Fibroblast of lung (primary cell): ENCODE measurements around the gene ZNF143.

Experiments used
- CTCF ChIP-seq, 2 donors: IDR thresholded peaks in 1 of 2; conservative IDR thresholded peaks in 1 of 2; 1 replicate in 1 of 2; 2 replicates in 1 of 2; pipeline ENCODE4 v1.5.1; 2011 to 2012; ENCODE audit warnings: low read length in 2 of 2, control low read depth in 1 of 2, inconsistent platforms in 1 of 2, low read depth in 1 of 2, mild to moderate bottlenecking in 1 of 2
- EZH2 ChIP-seq: IDR thresholded peaks from 2 replicates; pipeline ENCODE4 v1.5.1; 2012; ENCODE audit warnings: low read length, control low read depth, mild to moderate bottlenecking; ENCODE audit errors: missing control alignments

GRCh38 chr11:9428706-9429105, 32.1 kb upstream of the ZNF143 start:
- TF ChIP-seq CTCF (conservative IDR thresholded peaks at IDR 0.05 in 1 of 2, IDR thresholded peaks at IDR 0.05 in 1 of 2; ENCODE audit: low read depth in 1 of 2, low read length in 2 of 2) (no peak), EZH2 (no peak)
